Measurements from ENCODE around the gene SYT8.

The SYT8 gene

DNA sequence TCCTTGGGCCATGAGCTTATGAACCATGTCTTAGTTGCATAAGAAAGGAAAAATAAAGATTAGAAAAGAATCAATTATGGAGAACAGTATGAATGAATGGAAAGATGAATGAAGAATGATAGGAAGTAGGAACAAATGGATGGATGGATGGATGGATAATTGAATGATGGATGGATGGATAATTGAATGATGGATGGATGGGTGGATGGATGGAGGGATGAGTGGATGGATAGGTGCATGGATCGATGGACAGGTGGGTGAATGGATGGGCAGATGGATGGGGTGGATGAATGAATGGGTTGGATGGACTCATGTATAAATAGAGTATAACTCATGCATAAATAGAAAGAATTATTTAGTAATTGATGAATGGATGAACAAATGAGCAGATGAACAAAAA is 25.3 kb downstream of the SYT8 start:
- H3K4me1 Mint-ChIP-seq (ENCODE audit: low read depth): no peaks in the 10 kb centered on the region
- no peaks in the 10 kb centered on the region for H3K9me3 Mint-ChIP-seq
- H3K4me3 Mint-ChIP-seq: no peak overlapping the region
- peaks cover 5% of the 10 kb centered on the region for H3K36me3 Mint-ChIP-seq (ENCODE audit: low read depth)
- no peaks in the 10 kb centered on the region for H3K27me3 Mint-ChIP-seq (ENCODE audit: low read depth)
- no peak overlapping the region for H3K27ac Mint-ChIP-seq
- DNase-seq (ENCODE audit: low spot score): no peak

DNA sequence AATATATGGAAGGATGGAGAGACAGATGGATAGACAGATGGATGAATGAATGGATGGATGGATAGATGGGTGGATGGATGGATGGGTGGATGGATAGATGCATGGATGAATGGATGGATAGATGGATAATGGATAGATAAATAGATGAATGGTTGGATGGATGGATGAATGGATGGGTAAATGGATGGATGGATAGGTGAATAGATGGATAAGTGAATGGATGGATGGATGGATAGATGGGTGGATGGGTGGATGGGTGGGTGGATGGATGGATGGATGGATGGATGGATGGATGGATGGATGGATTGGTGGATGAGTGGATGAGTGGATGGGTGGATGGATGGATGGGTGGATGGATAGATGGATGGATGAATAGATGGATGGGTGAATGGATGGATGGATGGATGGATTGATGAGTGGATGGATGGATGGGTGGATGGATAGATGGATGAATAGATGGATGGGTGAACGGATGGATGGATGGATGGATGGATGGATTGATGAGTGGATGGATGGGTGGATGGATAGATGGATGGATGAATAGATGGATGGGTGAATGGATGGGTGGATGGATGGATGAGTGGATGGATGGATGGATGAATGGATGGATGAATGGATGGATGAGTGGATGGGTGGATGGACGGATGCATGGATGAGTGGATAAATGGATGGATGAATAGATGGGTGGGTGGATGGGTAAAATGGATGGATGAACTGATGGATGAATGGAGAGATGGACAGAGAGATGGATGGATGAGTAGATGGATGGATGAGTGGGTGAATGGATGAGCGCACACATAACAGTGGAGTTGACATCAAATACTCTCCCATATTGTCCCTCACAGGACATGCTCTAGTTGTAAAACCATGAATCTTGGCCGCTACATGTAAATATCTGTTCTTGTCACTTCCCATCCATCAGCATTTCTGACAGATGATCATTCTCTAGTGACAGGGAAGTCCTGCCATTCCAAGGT is 26.9 kb downstream of the SYT8 start:
- H3K4me1 Mint-ChIP-seq (ENCODE audit: low read depth): no peaks in the 10 kb centered on the region
- H3K27ac Mint-ChIP-seq: no peak overlapping the region
- H3K36me3 Mint-ChIP-seq (ENCODE audit: low read depth): peaks cover 5% of the 10 kb centered on the region
- DNase-seq (ENCODE audit: low spot score): no peak
- H3K4me3 Mint-ChIP-seq: no peak overlapping the region
- no peaks in the 10 kb centered on the region for H3K27me3 Mint-ChIP-seq (ENCODE audit: low read depth)
- H3K9me3 Mint-ChIP-seq: no peaks in the 10 kb centered on the region

DNA sequence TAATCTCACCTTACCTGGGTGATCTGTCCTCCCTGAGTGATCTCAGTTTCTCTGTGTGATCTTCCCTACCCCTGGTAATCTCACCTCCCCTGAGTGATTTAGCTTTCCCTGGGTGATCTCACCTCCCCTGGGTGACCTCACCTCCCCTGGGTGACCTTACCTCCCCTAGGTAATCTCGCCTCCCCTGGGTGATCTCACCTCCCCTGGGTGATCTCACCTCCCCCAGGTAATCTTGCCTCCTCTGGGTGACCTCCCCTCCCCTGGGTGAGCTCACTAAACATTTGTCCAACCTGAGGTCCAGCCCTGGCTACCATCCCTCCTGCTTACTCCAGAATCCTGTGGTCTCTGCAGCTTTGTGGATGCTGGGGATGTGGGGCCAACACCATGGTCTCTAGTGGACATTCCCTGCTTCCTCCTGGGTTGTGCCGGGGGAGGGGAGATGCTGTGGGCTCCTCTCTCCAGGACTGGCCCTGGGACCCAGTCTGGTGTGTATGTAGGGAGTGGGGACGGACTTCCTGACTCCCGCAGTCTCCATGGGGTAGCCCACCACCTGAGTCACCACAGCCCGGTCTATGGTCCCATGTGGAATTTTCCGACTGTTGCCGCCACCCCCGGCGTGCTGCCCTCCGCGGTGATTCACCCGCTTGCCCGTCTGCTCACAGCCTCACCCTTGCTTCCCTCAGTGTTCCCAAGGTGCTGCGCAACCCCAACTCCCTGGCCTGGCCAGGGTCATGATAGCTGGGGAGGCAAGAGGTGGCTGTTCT is 28.0 kb downstream of the SYT8 start:
- DNase-seq (ENCODE audit: low spot score): no peak
- H3K9me3 Mint-ChIP-seq: no peaks in the 10 kb centered on the region
- H3K27me3 Mint-ChIP-seq (ENCODE audit: low read depth): no peaks in the 10 kb centered on the region
- no peak overlapping the region for H3K4me3 Mint-ChIP-seq
- peaks cover 5% of the 10 kb centered on the region for H3K36me3 Mint-ChIP-seq (ENCODE audit: low read depth)
- H3K4me1 Mint-ChIP-seq (ENCODE audit: low read depth): no peaks in the 10 kb centered on the region
- H3K27ac Mint-ChIP-seq: no peak overlapping the region

DNA sequence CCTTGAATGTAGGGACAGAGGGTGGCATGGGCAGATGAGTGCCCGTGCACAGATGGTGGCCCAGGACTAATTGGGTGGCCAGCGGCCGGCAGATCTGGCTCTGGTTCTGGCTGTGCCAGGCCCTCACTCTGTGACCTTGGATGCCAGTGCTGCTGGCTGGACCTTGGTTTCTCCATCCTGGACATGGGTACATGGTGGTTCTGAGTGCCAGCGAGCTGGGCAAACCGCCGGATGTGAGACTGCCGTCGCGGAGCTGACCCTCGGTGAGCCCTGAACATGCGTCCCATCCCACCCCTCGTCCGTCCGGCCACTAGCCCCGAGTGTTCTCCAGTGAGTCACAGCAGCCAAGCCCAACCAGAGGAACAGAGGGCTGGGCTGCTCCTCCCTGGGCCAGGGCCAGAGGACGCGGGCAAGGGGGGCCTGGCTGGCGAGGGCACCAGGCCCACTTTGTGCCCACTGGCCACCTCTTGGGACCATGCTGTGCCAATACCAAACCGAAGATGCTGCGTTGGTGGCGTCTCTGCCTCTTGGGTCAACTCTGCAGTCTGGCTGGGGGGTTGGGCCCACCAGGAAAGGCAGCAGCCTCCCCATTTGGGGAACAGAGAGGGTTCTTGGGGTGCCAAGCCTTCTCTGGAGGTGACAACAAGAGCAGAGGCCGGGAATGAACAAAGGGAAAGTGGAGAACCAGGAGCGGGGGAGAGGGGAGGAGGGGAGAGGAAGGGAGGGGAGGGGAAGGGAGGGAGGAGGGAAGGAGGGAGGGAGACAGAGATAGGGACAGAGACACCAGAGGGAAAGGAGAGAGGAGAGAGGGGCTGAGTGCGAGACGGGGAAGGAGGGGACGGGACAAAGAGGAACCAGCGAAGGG is 28.8 kb downstream of the SYT8 start:
- H3K4me1 Mint-ChIP-seq (ENCODE audit: low read depth): no peaks in the 10 kb centered on the region

DNA sequence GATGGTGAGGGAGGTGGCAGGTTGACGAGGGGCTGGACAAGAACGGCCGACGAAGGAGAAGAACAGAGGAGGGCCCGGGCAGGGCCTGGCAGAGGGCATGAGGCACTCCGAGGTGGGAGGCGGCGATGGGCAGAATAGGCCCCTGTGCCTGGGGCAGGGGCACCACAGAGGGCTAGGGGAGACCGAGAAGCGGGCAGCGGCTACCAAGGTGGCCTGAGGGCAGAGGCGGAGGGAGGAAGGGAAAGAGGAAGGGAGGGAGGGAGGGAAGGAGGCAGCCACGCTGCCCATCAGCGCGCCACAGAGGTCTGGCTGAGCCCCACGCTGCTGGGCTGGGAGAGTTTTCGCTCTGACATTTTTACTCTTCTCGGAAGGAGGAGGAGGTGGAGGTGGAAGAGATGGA is 29.4 kb downstream of the SYT8 start:
- H3K36me3 Mint-ChIP-seq (ENCODE audit: low read depth): peaks cover 6% of the 10 kb centered on the region
- no peaks in the 10 kb centered on the region for H3K27me3 Mint-ChIP-seq (ENCODE audit: low read depth)
- no peak for DNase-seq (ENCODE audit: low spot score)
- no peaks in the 10 kb centered on the region for H3K9me3 Mint-ChIP-seq
- no peak overlapping the region for H3K27ac Mint-ChIP-seq
- H3K4me3 Mint-ChIP-seq: no peak overlapping the region
- peaks cover 4% of the 10 kb centered on the region for H3K4me1 Mint-ChIP-seq (ENCODE audit: low read depth)

More for the DNA sequence above, 28.8 kb downstream of the SYT8 start:
- Mint-ChIP-seq H3K4me3 (no peak overlapping the region), H3K9me3 (no peaks in the 10 kb centered on the region), H3K36me3 (ENCODE audit: low read depth) (peaks cover 5% of the 10 kb centered on the region), H3K27ac (no peak overlapping the region), H3K27me3 (ENCODE audit: low read depth) (no peaks in the 10 kb centered on the region)
- DNase-seq (ENCODE audit: low spot score): no peak

DNA sequence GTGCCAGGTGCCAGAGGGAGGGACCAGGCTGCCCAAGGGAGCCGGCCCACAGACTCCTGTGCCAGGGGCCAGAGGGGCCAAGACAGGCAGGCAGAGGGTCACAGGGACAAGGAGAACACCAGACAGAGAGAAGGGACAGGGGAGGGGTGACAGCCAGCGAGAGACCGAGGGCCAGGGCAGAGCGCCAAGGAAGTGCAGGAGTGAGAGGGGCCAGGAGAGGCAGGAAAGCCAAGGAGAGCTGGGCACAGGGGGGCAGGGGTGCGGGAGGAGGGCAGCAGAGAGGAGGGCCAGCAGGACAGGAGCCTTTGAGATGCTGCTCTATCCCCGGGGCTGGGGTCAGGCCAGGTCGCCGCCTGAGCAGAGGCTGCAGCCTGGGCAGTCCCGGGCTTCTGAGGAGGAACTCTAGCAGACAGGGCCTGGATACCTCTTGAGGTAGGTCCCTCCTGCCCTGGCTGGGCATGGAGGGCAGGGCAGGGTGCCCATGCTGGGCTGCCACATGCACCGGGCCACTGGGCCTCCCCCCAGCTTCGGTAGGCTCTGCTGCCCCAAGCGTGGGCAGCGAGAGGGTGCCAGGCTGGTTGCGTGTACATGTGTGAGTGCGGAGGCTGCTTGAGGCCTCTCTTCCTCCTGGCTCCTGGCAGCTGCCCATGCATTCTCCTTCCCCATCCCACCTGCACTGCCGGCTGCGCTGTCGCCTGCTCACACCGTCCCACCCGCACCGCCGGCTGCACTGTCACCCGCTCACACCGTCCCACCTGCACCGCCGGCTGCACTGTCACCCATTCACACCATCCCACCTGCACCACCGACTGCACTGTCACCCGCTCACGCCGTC is 30.3 kb downstream of the SYT8 start:
- H3K4me1 Mint-ChIP-seq (ENCODE audit: low read depth): peaks cover 8% of the 10 kb centered on the region
- no peak overlapping the region for H3K27ac Mint-ChIP-seq
- peaks cover 6% of the 10 kb centered on the region for H3K36me3 Mint-ChIP-seq (ENCODE audit: low read depth)
- H3K27me3 Mint-ChIP-seq (ENCODE audit: low read depth): no peaks in the 10 kb centered on the region
- no peak overlapping the region for H3K4me3 Mint-ChIP-seq
- no peak for DNase-seq (ENCODE audit: low spot score)
- H3K9me3 Mint-ChIP-seq: no peaks in the 10 kb centered on the region

DNA sequence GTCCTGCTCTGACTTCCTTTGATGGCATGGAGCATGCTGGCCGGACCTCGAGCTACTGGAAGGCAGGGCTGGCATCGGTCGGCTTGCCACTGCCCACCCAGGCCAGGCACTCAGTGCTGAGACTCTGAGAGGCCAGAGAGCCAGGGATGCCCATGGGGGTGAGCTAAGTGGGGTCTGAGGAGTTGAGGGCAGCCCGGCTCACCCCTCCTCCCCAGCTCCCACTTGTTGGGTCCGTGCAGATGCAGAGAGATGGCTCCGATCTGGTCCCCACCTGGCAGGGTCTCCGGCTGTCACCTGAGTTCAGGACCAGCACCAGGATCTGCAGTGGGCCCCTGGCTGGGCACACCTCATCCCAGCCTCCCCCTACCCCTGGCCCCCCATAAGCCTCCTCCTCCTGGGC is 31.4 kb downstream of the SYT8 start:
- Mint-ChIP-seq H3K9me3 (no peaks in the 10 kb centered on the region), H3K4me1 (ENCODE audit: low read depth) (peaks cover 18% of the 10 kb centered on the region), H3K36me3 (ENCODE audit: low read depth) (peaks cover 11% of the 10 kb centered on the region), H3K27me3 (ENCODE audit: low read depth) (no peaks in the 10 kb centered on the region), H3K4me3 (no peak overlapping the region), H3K27ac (no peak overlapping the region)
- no peak for DNase-seq (ENCODE audit: low spot score)

DNA sequence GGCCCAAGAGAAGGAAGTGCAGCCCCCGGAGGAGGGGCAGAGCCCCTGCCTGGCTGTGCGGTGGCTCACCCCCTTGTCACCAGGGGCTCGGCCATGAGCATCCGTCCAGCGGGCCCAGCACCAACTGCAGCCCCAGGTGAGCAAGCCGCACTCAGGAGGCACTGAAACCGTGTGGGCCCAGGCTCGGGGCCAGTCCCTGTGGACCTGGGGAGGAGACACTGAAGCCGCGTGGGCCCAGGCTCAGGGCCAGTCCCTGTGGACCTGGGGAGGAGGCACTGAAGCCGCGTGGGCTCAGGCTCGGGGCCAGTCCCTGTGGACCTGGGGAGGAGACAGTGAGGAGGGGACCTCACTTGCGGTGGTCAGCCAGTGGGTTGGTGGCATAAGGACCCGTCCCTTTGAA is 32.0 kb downstream of the SYT8 start:
- no peaks in the 10 kb centered on the region for H3K9me3 Mint-ChIP-seq
- no peaks in the 10 kb centered on the region for H3K27me3 Mint-ChIP-seq (ENCODE audit: low read depth)
- peaks cover 20% of the 10 kb centered on the region for H3K4me1 Mint-ChIP-seq (ENCODE audit: low read depth)
- no peak overlapping the region for H3K27ac Mint-ChIP-seq
- H3K36me3 Mint-ChIP-seq (ENCODE audit: low read depth): peaks cover 11% of the 10 kb centered on the region
- DNase-seq (ENCODE audit: low spot score): no peak
- no peak overlapping the region for H3K4me3 Mint-ChIP-seq

DNA sequence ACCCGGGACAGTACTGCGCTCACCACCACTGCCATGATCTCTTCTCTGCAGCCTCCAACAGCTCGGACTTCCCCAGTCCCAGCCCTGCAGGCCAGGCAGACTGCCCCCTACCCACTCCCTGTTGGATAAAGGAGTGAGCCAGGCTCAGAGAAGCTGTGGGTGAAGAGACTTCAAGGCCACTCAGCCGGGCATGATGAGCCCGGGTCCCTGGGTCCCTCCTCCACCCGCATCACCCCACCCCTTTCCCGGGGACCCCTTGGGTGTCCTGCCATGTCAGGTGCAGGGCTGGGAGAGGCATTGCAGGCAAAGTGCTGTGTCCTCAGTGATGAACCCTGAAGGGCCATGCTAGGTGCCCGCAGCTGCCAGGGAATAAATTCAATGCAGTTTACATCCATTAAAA is 32.6 kb downstream of the SYT8 start:
- H3K27ac Mint-ChIP-seq: no peak overlapping the region

DNA sequence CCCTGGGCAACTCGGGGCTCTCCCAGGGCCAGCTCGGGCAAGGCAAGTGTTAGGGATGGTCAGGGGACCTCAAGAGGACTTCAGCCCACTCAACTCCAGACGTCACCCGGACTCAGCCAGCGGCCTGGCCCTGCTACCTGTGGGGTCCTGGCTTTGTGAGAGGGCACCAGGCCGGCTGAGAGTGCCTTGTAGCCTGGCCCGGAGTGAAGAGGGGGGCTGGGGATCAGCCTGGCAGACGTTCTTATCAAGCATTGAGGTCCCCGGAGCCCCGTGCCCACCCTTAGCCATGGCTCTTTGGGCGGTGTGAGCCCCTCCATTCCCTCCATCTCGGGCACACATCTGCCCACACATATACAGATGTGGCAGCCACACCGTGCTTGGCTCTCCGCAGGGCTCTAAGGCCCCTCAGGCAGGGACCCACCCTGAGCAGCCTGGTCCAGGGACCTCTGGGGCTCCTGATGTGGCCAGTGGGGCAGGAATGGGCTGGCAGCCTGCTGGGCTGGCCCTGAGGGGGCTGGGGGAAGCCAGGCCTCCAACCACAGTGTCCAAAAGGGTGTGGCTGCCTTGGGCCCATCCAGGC is 33.4 kb downstream of the SYT8 start:
- DNase-seq (ENCODE audit: low spot score): no peak
- peaks cover 9% of the 10 kb centered on the region for H3K36me3 Mint-ChIP-seq (ENCODE audit: low read depth)
- H3K4me1 Mint-ChIP-seq (ENCODE audit: low read depth): peaks cover 24% of the 10 kb centered on the region
- no peak overlapping the region for H3K27ac Mint-ChIP-seq
- H3K4me3 Mint-ChIP-seq: no peak overlapping the region
- no peaks in the 10 kb centered on the region for H3K9me3 Mint-ChIP-seq
- H3K27me3 Mint-ChIP-seq (ENCODE audit: low read depth): no peaks in the 10 kb centered on the region

More for the DNA sequence above, 32.6 kb downstream of the SYT8 start:
- Mint-ChIP-seq H3K4me3 (no peak overlapping the region), H3K27me3 (ENCODE audit: low read depth) (no peaks in the 10 kb centered on the region), H3K9me3 (no peaks in the 10 kb centered on the region), H3K36me3 (ENCODE audit: low read depth) (peaks cover 11% of the 10 kb centered on the region), H3K4me1 (ENCODE audit: low read depth) (peaks cover 22% of the 10 kb centered on the region)
- no peak for DNase-seq (ENCODE audit: low spot score)

DNA sequence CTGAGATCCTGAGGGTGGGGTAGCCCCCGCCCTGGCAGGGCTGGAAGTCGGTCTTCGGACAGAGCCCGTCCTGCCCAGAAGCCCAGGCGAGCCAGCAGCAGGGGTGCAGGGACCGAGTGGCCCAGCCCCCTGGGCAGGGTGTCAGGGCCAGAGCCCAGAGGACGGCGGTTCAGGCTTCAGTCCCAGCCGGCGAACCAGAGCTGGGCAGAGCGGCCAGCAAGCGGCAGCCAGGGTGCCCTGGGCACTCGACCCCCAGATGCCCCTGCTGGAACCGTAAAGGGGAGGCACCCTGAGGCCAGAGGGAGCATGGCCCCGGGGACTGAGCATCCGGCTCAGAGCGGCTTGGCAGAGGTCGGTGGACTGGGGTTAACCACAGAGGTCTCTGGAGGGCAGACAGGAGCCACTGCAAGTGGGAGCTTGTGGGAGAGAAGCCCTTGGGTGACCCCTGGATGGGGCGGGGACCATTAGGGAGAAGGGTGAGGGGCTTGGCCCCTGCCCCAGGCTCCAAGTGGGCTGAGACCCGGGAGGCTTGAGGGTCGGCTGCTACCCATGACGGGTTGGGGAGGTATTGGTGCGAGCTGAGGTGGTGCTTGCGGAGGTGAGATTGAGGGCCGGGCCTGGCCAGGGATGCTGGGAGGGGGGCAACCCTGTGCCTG is 34.0 kb downstream of the SYT8 start:
- H3K36me3 Mint-ChIP-seq (ENCODE audit: low read depth): peaks cover 8% of the 10 kb centered on the region
- H3K27ac Mint-ChIP-seq: peak overlapping the region; percentile 76
- H3K27me3 Mint-ChIP-seq (ENCODE audit: low read depth): no peaks in the 10 kb centered on the region
- peak overlapping the region; percentile 34 for H3K4me3 Mint-ChIP-seq
- no peak for DNase-seq (ENCODE audit: low spot score)
- H3K9me3 Mint-ChIP-seq: no peaks in the 10 kb centered on the region
- H3K4me1 Mint-ChIP-seq (ENCODE audit: low read depth): peaks cover 24% of the 10 kb centered on the region
